ENCODE measurements around the gene ERBIN. TPM values are rescaled to one million over a fixed set of nuclear protein-coding genes. Genes with fewer than 3 reads are reported as not detected.

The ERBIN gene
- total RNA-seq, 2 donors from 2014 or later, result 55.0 to 61.5 TPM

DNA sequence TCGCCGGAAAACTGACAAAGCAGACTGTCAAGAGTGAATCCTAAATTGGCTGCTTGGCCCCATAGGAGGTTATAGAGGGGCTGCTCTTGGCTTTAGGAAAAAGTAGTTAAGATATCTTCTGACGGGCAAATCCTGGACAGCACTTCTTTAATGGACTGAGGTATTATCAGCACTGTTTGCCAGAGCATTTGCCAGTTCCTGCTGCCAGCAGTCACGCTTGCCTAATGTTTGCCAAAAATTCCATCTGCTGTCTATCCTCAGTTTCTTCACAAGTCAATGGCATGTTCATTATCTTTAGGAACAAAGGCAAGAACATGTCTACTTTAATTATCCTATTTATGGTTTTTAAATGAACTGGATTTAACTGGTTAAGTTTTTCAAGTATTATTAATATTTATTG is 191.9 kb downstream of the ERBIN start:
- H3K9me3 ChIP-seq, result peaks cover under 1% of the 10 kb centered on the region
- no peak for TF ChIP-seq CTCF (IDR thresholded peaks at IDR 0.05)
- H3K4me3 ChIP-seq, result no peak overlapping the region
- no peaks in the 10 kb centered on the region for H3K27me3 ChIP-seq (replicated peaks; ENCODE audit: insufficient read depth)
- DNase-seq (ENCODE audit: low spot score) (no peak), ATAC-seq (ENCODE audit: insufficient number of reproducible peaks, low FRiP score, low read depth) (no peak)
- no peak overlapping the region for H3K27ac ChIP-seq
- no peaks in the 10 kb centered on the region for H3K36me3 ChIP-seq
- no peaks in the 10 kb centered on the region for H3K4me1 ChIP-seq (ENCODE audit: control insufficient read depth in 1 of 2, low read depth in 2 of 2)

DNA sequence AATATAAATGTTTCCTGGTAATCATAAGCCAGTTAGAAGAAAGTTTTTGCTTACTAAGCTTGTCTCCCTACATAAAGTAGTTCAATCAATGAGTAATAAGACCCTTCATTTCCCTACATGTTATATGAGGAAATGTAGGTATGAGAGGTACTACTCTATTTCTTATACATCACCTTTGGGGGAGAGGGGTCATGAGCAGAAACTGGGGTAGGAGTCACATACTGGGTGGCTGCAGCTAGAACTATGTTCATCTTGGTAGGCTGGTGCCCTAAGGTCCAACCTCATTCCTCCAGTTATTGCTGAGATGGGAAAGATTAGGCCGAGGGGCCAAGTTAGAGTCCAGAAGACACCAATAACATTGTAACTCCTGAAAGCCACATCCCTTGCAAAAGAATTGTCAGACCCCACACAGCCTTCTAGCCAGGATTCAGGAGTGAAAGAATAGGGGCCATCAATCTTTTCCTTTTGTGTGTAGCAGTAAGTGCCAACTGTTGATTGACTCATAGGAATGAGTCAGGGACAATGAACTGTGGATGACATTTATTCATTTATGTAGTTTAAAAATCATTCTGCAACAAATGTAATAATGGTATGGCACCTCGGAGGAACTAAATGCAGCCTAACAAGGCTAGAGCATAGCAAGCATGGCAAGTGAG is 196.1 kb downstream of the ERBIN start:
- Histone ChIP-seq H3K36me3 (no peaks in the 10 kb centered on the region), H3K4me1 (ENCODE audit: control insufficient read depth in 1 of 2, low read depth in 2 of 2) (no peaks in the 10 kb centered on the region), H3K9me3 (no peaks in the 10 kb centered on the region), H3K4me3 (no peak overlapping the region), H3K27ac (no peak overlapping the region), H3K27me3 (replicated peaks; ENCODE audit: insufficient read depth) (no peaks in the 10 kb centered on the region)
- DNase-seq (ENCODE audit: low spot score) (no peak), ATAC-seq (ENCODE audit: insufficient number of reproducible peaks, low FRiP score, low read depth) (no peak)
- no peak for TF ChIP-seq CTCF (IDR thresholded peaks at IDR 0.05)

- H3K4me3 ChIP-seq, result no peak overlapping the region
- H3K27ac ChIP-seq, result no peak overlapping the region
- no peaks in the 10 kb centered on the region for H3K4me1 ChIP-seq (ENCODE audit: control insufficient read depth in 1 of 2, low read depth in 2 of 2)
- ATAC-seq (ENCODE audit: insufficient number of reproducible peaks, low FRiP score, low read depth), result no peak
- no peak for DNase-seq (ENCODE audit: low spot score)
- no peak for TF ChIP-seq CTCF (IDR thresholded peaks at IDR 0.05)
- H3K27me3 ChIP-seq (replicated peaks; ENCODE audit: insufficient read depth), result no peaks in the 10 kb centered on the region
- no peaks in the 10 kb centered on the region for H3K36me3 ChIP-seq
- H3K9me3 ChIP-seq, result no peaks in the 10 kb centered on the region
Measured at GRCh38 chr5:66129144-66129543, 202.8 kb downstream of the ERBIN start.

DNA sequence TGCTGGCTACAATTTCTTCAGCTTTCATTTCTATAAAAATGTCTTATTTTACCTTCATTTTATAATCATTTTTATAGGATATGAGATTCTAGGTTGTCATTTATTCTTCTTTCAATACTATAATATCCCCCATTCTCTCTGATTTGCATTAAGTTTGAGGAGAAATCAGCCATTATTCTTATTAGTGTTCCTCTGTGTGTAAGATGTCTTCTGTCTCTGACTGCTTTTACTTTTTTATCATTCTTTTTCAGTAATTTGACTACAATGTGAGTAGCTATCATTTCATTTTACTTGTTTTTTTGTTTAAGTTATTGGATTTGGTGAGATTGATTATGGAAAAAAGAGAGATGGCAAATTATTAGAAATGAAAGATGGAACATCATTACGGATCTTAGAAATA is 204.1 kb downstream of the ERBIN start:
- TF ChIP-seq CTCF (IDR thresholded peaks at IDR 0.05), result no peak
- Histone ChIP-seq H3K36me3 (no peaks in the 10 kb centered on the region), H3K4me1 (ENCODE audit: control insufficient read depth in 1 of 2, low read depth in 2 of 2) (no peaks in the 10 kb centered on the region), H3K4me3 (no peak overlapping the region), H3K27me3 (replicated peaks; ENCODE audit: insufficient read depth) (no peaks in the 10 kb centered on the region), H3K9me3 (no peaks in the 10 kb centered on the region), H3K27ac (no peak overlapping the region)
- ATAC-seq (ENCODE audit: insufficient number of reproducible peaks, low FRiP score, low read depth) (no peak), DNase-seq (ENCODE audit: low spot score) (no peak)

Other genes with a start within 250 kb of the ERBIN start
- 10 to 100 TPM; 24.3 to 26.4 TPM for gene SGTB, start 204.5 kb upstream of the ERBIN start, total RNA-seq
- 10 to 100 TPM in 1 of 2 donors, 1 to 10 TPM in 1; 6.8 to 24.1 TPM for gene NLN, start 204.4 kb upstream of the ERBIN start, total RNA-seq
- gene SREK1, start 217.7 kb downstream of the ERBIN start, total RNA-seq, result 100 to 1,000 TPM in 1 of 2 donors, 10 to 100 TPM in 1; 38.2 to 150 TPM

Data from thoracic aorta (tissue), 2 donors.